Coronary artery (tissue), 2 donors: ENCODE results near the gene OIP5.
"Not testable (repeated sequence)": the region's sequence is repeated elsewhere in the genome, so short reads cannot be mapped to it uniquely, and the experiment has no call there.

Experiments used
- DNase-seq: peaks from one replicate; pipeline ENCODE4 v3.0.0-alpha.2; 2017; ENCODE audit warnings: low spot score
- H3K27ac ChIP-seq, 2 donors: fragments of 200-600 bp; sonication (generic); one replicate each; pipeline ENCODE4 v1.5.1; 2016 to 2019
- H3K4me3 ChIP-seq: fragments of 200-600 bp; sonication (generic); 2 replicates; pipeline ENCODE4 v1.5.1; 2016; ENCODE audit warnings: mild to moderate bottlenecking, moderate library complexity
- CTCF ChIP-seq: fragments of 200-600 bp; sonication (generic); IDR thresholded peaks from one replicate; pipeline ENCODE4 v1.5.1; 2019; ENCODE audit warnings: antibody characterized with exemption

OIP5 gene

GRCh38 chr15:41279535-41280283 lies 52.7 kb downstream of the OIP5 start:
- H3K4me3 ChIP-seq, result no peak overlapping the region
- no peak for TF ChIP-seq CTCF
- no peak overlapping the region for H3K27ac ChIP-seq
- DNase-seq, result no peak

GRCh38 chr15:41278319-41278718 lies 54.1 kb downstream of the OIP5 start:
- no peak for DNase-seq
- TF ChIP-seq CTCF, result no peak
- Histone ChIP-seq H3K4me3 (no peak overlapping the region), H3K27ac (no peak overlapping the region)

GRCh38 chr15:41276831-41277230 lies 55.6 kb downstream of the OIP5 start:
- Histone ChIP-seq H3K4me3 (no peak overlapping the region), H3K27ac (no peak overlapping the region)
- no peak for TF ChIP-seq CTCF
- no peak for DNase-seq

GRCh38 chr15:41269887-41270286 lies 62.5 kb downstream of the OIP5 start:
- TF ChIP-seq CTCF, result no peak

GRCh38 chr15:41263891-41264351 lies 68.5 kb downstream of the OIP5 start:
- no peak for TF ChIP-seq CTCF

More at GRCh38 chr15:41269887-41270286, 62.5 kb downstream of the OIP5 start:
- DNase-seq, result no peak
- Histone ChIP-seq H3K4me3 (no peak overlapping the region), H3K27ac (no peak overlapping the region)

GRCh38 chr15:41262571-41262970 lies 69.8 kb downstream of the OIP5 start:
- no peak overlapping the region for H3K4me3 ChIP-seq
- DNase-seq, result no peak
- H3K27ac ChIP-seq, result no peak overlapping the region
- no peak for TF ChIP-seq CTCF

More at GRCh38 chr15:41263891-41264351, 68.5 kb downstream of the OIP5 start:
- no peak for DNase-seq
- H3K4me3 ChIP-seq, result no peak overlapping the region
- H3K27ac ChIP-seq, result no peak overlapping the region

GRCh38 chr15:41260924-41261323 lies 71.5 kb downstream of the OIP5 start:
- DNase-seq, H3K27ac ChIP-seq, H3K4me3 ChIP-seq: not testable (repeated sequence)
